GM10266 (cell line): ENCODE results near the gene ID2.

Source experiments
- DNase-seq: peaks from one replicate; pipeline ENCODE4 v3.0.0; 2012; ENCODE audit errors: extremely low spot score
- CTCF ChIP-seq: IDR thresholded peaks from 2 replicates; pipeline ENCODE4 v1.5.1; 2012; ENCODE audit warnings: mild to moderate bottlenecking, low read depth; ENCODE audit not compliant: control insufficient read depth, insufficient read depth; ENCODE audit errors: missing control alignments

ID2 gene

DNA sequence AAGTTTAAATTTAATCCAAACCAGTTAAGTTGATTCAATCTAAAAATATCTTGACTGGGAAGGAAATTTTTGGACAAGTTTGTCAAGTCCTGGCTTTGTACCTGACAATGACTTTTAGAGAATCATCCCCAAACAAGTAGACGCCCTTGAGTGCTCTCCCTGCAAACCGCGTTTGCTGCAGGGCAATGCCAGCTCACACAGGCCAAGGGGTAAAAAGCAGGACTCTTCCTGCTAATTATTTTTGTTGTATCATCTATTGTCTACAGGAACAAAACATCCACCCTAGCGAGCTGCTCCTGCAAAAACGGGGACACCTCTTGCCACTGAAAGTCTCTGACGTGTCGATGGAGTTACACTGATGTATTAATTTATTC, 10.9 kb downstream of the ID2 start:
- no peak for DNase-seq
- TF ChIP-seq CTCF: peak; percentile 2

DNA sequence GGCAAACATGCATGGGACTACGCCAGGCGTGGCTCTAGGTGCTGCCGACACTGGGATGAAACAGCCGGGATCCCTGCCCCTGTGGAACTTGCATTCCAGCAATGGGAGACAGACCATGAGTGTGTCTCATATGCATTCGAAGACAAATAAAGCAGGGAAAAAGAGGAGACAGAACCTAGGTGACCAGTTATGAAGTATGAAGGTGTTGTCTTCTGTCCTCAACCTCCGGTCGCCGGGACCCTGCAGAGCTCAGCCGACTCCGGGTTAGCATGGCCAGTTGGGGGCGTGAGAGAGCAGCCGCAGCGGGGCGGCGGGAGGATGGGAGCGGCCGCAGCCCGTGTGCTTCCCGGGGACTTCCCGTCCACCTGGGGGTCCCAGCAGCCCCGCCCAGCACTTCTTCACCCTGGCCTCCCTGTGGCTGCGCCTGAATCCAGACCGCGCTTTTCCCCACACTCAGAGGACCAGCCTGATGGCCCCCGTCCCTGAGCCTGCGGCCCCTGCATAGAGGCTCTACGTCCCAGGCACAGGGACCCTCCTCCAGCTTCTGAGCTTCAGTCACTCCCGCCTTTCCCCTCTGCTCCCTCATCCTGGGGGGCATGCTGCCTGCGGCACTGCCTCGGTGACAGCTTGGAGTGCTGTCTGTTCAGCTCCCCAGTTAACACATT, 11.4 kb downstream of the ID2 start:
- peak; percentile 60 for TF ChIP-seq CTCF
- peak; percentile 69 for DNase-seq

GRCh38 chr2:8694737-8695136, 12.9 kb downstream of the ID2 start:
- TF ChIP-seq CTCF: no peak
- no peak for DNase-seq

DNA sequence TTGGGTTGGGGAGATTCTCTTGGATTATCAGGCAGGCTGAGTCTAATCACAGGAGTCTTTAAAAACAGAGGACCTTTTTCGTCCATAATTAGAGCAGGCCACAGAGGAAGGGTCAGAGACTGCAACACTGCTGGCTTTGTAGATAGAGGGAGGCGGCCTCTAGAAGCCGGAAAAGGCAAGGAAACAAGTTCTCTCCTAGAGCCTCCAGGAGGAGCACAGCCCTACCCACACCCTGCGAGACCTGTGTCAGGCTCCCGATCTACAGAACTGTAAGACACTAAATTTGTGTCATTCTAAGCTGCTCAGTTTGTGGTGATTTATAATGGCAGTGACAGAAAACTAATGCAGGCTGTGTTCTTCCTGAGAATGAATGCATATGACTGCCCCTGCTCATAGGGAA, 15.3 kb downstream of the ID2 start:
- TF ChIP-seq CTCF: no peak
- DNase-seq: no peak

GRCh38 chr2:8699839-8700238, 18.0 kb downstream of the ID2 start:
- no peak for TF ChIP-seq CTCF
- DNase-seq: no peak

- DNase-seq: no peak
Observed at GRCh38 chr2:8701681-8702379, 20.0 kb downstream of the ID2 start.

More at GRCh38 chr2:8701681-8702379, 20.0 kb downstream of the ID2 start:
- no peak for TF ChIP-seq CTCF
